Bronchial epithelial cell (primary cell): ENCODE measurements around the gene ACR. TPM values are rescaled to one million over a fixed set of nuclear protein-coding genes. Genes with fewer than 3 reads are reported as not detected.
A peak's percentile ranks its signal among the peaks of the same experiment; 100 is the strongest.

Source experiments
- DNase-seq: peaks from one replicate; pipeline ENCODE4 v3.0.0-alpha.2; 2010; ENCODE audit warnings: low read depth
- FAIRE-seq: peaks from 2 replicates; lab custom pipeline; 2011; peaks lifted over from hg19 to GRCh38; lab: Jason Lieb, UNC
- H3K27me3 ChIP-seq: 2 replicates; pipeline ENCODE4 v1.5.1; 2011; ENCODE audit warnings: low read length; ENCODE audit not compliant: control insufficient read depth, insufficient read depth
- H3K36me3 ChIP-seq: 2 replicates; pipeline ENCODE4 v1.5.1; 2011; ENCODE audit warnings: low read length; ENCODE audit not compliant: control insufficient read depth, insufficient read depth
- H3K4me3 ChIP-seq: 2 replicates; pipeline ENCODE4 v1.5.1; 2011; ENCODE audit warnings: mild to moderate bottlenecking, low read depth, low read length, control low read depth
- CTCF ChIP-seq: IDR thresholded peaks from 2 replicates; pipeline ENCODE4 v1.5.1; 2011; ENCODE audit warnings: mild to moderate bottlenecking, moderate library complexity, low read length, control low read depth, inconsistent platforms; ENCODE audit not compliant: insufficient read depth, severe bottlenecking
- total RNA-seq: library from RNA; depleted of rRNA; stranded (reverse); fragments of >200 nt; gene quantifications from 2 replicates; pipeline ENCODE4 v1.2.1, GENCODE V29; 2014

The ACR gene
- total RNA-seq, 1 donor from 2014 or later = not detected

GRCh38 chr22:50701428-50702154, 36.4 kb upstream of the ACR start:
- FAIRE-seq = no peak
- Histone ChIP-seq H3K4me3 (no peak overlapping the region), H3K36me3 (peaks cover 4% of the 10 kb centered on the region), H3K27me3 (no peaks in the 10 kb centered on the region)
- no peak for DNase-seq
- no peak for TF ChIP-seq CTCF

GRCh38 chr22:50702261-50702671, 35.7 kb upstream of the ACR start:
- Histone ChIP-seq H3K4me3 (no peak overlapping the region), H3K27me3 (no peaks in the 10 kb centered on the region), H3K36me3 (peaks cover 4% of the 10 kb centered on the region)
- no peak for TF ChIP-seq CTCF
- FAIRE-seq (no peak), DNase-seq (no peak)

- peaks cover 4% of the 10 kb centered on the region for H3K36me3 ChIP-seq
- no peak for DNase-seq
- H3K4me3 ChIP-seq = no peak overlapping the region
- no peak for TF ChIP-seq CTCF
- H3K27me3 ChIP-seq = no peaks in the 10 kb centered on the region
- FAIRE-seq = peak; percentile 86
Measured at GRCh38 chr22:50702821-50703725, 34.9 kb upstream of the ACR start.

- H3K36me3 ChIP-seq = peaks cover 4% of the 10 kb centered on the region
Measured at GRCh38 chr22:50703726-50704509, 34.1 kb upstream of the ACR start.

More at GRCh38 chr22:50703726-50704509, 34.1 kb upstream of the ACR start:
- FAIRE-seq (no peak), DNase-seq (no peak)
- H3K4me3 ChIP-seq = no peak overlapping the region
- no peaks in the 10 kb centered on the region for H3K27me3 ChIP-seq
- no peak for TF ChIP-seq CTCF
